Measurements from ENCODE around the gene KLK7. TPM values are rescaled to one million over a fixed set of nuclear protein-coding genes. Genes with fewer than 3 reads are reported as not detected.
"Not testable (repeated sequence)": the region's sequence is repeated elsewhere in the genome, so short reads cannot be mapped to it uniquely, and the experiment has no call there.

KLK7 gene
- total RNA-seq, 2 donors from 2014 or later, result not detected

DNA sequence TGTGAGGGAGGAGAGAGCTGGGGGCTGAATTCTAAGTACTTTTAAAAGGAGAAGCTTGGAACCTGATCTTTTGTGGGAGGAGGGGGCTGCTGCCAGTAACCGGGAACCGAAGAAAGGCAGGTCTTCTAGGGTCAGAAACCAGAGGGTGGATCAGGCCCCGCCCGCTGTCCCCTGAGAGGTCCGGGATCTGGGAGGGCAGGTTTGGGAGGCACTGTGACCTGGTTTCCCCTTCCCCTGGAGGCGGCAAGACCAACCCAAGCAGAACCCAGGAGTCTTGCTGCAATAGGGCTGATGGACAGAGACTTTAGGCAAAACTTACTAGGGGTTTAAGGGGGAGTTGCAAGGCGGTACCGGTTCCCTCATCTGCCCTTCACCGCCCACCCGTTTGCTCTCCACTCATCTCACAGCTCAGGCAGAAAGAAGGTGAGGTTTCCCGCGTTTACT lies 18.4 kb upstream of the KLK7 start:
- Mint-ChIP-seq H3K27ac (no peak overlapping the region), H3K36me3 (ENCODE audit: low read depth) (no peaks in the 10 kb centered on the region), H3K4me3 (no peak overlapping the region), H3K4me1 (no peaks in the 10 kb centered on the region), H3K9me3 (no peaks in the 10 kb centered on the region), H3K27me3 (peaks cover 46% of the 10 kb centered on the region)
- no peak for ATAC-seq (replicated peaks)

DNA sequence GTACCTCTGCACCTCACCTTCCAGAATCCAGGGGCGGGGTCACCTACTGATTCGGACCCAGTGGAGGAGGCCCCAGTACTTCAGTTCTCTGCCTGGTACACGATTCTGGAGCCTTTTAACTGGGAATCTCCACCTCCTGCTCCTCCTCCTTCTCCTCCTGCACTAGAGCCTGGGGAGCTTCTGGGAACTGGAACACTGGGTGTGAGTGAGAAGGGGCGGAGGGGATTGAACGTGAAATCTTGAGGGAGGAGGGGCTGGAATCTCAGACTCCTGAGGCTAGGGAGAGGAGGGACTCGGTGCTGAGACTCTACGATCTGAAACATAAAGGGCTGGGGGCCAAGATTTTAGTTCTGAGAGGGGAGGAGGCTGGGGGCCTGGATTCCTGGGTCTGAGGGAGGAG lies 17.8 kb upstream of the KLK7 start, which contains the start of gene KLK8:
Gene KLK8, minus strand, starts transcription at position 90 of the 400 bp plus-strand sequence. CDS start 437 bp downstream, outside the sequence.
- peaks cover 49% of the 10 kb centered on the region for H3K27me3 Mint-ChIP-seq
- H3K4me3 Mint-ChIP-seq, result no peak within 1 kb of the TSS
- no peaks in the 10 kb centered on the region for H3K9me3 Mint-ChIP-seq
- no peak for ATAC-seq (replicated peaks)
- H3K4me1 Mint-ChIP-seq, result no peaks in the 10 kb centered on the region
- no peaks in the 10 kb centered on the region for H3K36me3 Mint-ChIP-seq (ENCODE audit: low read depth)
- no peak within 1 kb of the TSS for H3K27ac Mint-ChIP-seq

DNA sequence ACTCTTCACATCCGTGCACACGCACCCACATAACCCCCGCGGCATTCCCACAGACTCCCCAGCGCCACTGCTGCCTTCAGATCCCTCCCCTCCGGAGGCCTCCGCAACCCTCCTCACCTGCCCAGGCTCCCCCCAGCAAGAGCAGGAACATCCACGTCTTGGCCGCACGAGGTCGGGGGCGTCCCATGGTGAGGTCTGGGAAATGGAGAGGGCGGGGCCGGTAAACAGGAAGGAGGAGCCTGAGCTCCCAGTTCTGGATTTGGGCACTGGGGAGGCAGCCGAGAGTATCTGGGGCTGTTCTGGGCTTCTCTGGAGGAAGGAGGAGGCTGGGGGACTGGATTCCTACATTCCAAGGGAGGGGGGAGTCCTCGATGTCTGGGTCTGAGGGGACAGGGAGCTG lies 17.3 kb upstream of the KLK7 start:
- Mint-ChIP-seq H3K4me3 (no peak overlapping the region), H3K27ac (no peak overlapping the region), H3K4me1 (no peaks in the 10 kb centered on the region), H3K9me3 (no peaks in the 10 kb centered on the region), H3K27me3 (peaks cover 45% of the 10 kb centered on the region), H3K36me3 (ENCODE audit: low read depth) (no peaks in the 10 kb centered on the region)
- ATAC-seq (replicated peaks), result no peak

DNA sequence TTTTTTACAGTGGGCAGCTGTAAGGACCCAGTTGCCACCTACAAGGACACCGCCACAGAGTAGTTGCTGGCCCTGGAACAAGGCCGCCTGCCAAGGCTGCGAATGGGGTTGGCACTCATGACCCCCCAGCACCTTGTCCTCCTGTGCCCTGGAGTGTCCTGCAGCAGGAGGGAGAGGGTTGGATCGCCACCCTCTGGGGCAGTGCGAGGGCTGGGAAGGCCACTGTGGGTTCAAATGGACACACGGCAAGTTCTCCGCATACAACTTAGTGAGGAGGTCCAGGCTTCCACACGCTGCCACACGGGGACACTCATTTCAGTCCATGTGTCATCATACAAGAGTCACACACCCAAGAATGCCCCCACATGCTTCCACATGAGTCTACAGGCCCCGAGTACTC lies 16.7 kb upstream of the KLK7 start:
- Mint-ChIP-seq H3K27me3 (peaks cover 44% of the 10 kb centered on the region), H3K4me1 (no peaks in the 10 kb centered on the region), H3K36me3 (ENCODE audit: low read depth) (no peaks in the 10 kb centered on the region), H3K9me3 (no peaks in the 10 kb centered on the region), H3K4me3 (no peak overlapping the region), H3K27ac (no peak overlapping the region)
- no peak for ATAC-seq (replicated peaks)

DNA sequence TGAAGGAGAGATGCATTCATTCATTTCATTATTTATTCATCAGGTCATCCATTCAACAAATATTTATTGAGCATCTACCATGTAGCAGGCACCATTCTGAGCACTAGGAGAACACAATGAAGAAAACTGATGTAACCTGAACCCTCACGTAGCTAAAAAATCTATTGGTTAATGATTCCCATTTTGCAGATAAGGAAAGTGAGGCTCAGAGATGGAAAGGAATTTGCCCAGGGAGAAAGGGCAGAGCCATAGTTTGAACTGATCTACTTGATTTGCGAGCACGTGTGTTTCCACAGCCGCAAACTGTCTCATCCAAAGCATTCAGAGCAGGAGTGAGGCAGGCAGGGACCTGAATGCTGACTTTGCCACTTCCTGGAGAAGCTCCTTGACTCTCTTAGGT lies 15.0 kb upstream of the KLK7 start:
- no peaks in the 10 kb centered on the region for H3K9me3 Mint-ChIP-seq

DNA sequence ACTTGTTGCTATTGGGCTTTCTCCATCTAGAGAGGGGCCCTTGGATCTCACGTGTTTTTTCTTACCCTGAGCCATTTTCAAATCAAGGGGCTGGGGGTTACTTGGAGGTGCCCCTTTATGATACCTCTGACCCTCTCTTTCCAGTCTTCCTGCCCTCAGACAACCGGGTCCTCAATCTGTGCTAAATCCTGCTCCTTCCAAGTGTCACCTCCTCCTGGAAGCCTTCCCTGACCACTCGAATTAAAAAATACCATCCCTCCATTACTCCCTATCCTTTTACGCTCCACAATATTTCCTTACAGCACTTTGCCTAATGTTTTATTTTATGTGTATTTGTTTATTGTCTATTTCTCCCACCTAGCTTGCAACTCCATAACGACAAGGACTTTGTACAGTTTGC lies 14.3 kb upstream of the KLK7 start:
- Mint-ChIP-seq H3K4me1 (no peaks in the 10 kb centered on the region), H3K36me3 (ENCODE audit: low read depth) (no peaks in the 10 kb centered on the region), H3K9me3 (no peaks in the 10 kb centered on the region), H3K4me3 (no peak overlapping the region), H3K27ac (no peak overlapping the region), H3K27me3 (peaks cover 35% of the 10 kb centered on the region)
- no peak for ATAC-seq (replicated peaks)

More for the DNA sequence above, 15.0 kb upstream of the KLK7 start:
- no peak for ATAC-seq (replicated peaks)
- H3K27me3 Mint-ChIP-seq, result peaks cover 36% of the 10 kb centered on the region
- no peaks in the 10 kb centered on the region for H3K36me3 Mint-ChIP-seq (ENCODE audit: low read depth)
- H3K4me3 Mint-ChIP-seq, result no peak overlapping the region
- H3K4me1 Mint-ChIP-seq, result no peaks in the 10 kb centered on the region
- no peak overlapping the region for H3K27ac Mint-ChIP-seq

DNA sequence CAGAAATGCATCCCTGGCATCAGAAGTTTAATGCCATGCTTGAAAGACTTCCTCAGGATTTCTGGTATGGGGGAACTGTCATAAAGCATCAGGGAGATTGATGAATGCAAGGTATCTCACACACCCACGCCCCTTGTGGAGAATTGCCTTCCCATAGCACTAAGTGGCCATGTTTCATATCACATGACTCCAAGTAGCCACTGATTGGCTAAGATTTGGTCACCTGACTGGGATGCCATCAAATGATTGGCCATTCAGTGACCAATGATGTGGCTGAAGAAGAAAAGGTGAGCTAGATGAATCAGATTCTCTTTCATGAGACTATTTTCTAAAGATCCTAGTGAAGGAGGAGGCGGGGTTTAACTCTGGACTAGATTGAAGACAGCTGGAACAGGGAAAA lies 10.4 kb upstream of the KLK7 start:
- Mint-ChIP-seq H3K27ac (no peak overlapping the region), H3K4me1 (no peaks in the 10 kb centered on the region), H3K27me3 (peaks cover 32% of the 10 kb centered on the region), H3K4me3 (no peak overlapping the region), H3K36me3 (ENCODE audit: low read depth) (no peaks in the 10 kb centered on the region), H3K9me3 (no peaks in the 10 kb centered on the region)
- no peak for ATAC-seq (replicated peaks)

DNA sequence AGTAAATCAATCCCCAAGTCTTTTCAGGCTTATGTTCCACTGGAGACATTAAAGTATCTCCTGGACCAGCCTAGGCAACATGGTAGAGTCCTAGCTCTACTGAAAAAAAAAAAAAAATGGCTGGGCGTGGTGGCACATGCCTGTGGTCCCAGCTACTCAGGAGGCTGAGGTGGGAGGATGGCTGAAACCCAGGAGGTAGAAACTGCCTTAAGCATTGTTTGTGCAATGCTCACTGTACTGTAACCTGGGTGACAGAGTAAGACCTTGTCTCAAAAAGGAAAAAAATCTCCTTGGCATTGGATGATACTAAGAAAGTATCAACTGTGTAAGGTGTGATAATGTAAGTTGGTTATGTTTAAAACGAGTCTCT lies 8.9 kb upstream of the KLK7 start:
- Mint-ChIP-seq H3K4me1 (no peaks in the 10 kb centered on the region), H3K4me3 (no peak overlapping the region), H3K27ac (no peak overlapping the region)

DNA sequence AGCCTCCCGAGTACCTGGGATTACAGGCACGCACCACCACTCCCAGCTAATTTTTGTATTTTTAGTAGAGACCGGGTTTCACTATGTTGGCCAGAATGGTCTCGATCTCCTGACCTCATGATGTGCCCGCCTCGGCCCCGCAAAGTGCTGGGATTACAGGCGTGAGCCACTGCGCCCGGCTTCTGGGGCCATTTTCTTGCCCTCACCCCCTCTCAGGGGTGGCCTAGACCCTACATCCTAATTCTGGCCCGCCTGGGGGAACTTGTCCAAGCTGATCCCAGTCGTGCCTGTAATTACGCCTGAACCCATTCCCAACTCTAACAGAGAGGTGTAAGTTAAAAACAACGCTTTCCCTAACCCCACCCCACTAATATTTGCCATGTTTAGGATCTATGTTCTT lies 699 bp upstream of the KLK7 start:
- peaks cover 32% of the 10 kb centered on the region for H3K27me3 Mint-ChIP-seq
- not testable (repeated sequence) for H3K27ac Mint-ChIP-seq; ATAC-seq (replicated peaks); H3K4me3 Mint-ChIP-seq; H3K36me3 Mint-ChIP-seq (ENCODE audit: low read depth); H3K9me3 Mint-ChIP-seq; H3K4me1 Mint-ChIP-seq

More for the DNA sequence above, 8.9 kb upstream of the KLK7 start:
- Mint-ChIP-seq H3K36me3 (ENCODE audit: low read depth) (no peaks in the 10 kb centered on the region), H3K27me3 (peaks cover 26% of the 10 kb centered on the region), H3K9me3 (no peaks in the 10 kb centered on the region)
- ATAC-seq (replicated peaks), result no peak

DNA sequence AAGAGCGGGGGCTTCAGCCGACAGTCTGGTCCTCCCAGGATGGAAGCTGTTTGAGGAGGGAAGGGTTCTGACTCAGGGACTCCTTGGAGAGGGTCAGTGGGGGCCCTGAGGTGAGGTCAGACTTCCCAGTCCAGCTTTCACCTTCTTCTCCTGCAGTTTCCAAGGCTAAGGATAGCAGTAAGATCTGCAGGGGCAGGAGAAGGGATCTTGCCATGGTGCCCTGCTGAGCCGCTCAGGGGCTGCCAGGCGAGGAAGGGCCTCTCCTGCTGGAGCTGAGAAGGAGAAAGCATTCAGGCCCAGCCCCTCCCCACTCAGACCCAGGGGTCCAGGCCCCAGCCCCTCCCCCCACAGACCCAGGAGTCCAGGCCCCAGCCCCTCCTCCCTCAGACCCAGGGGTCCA lies 1.5 kb downstream of the KLK7 start:
- Mint-ChIP-seq H3K27me3 (peaks cover 38% of the 10 kb centered on the region), H3K4me1 (no peaks in the 10 kb centered on the region), H3K4me3 (no peak overlapping the region), H3K36me3 (ENCODE audit: low read depth) (no peaks in the 10 kb centered on the region), H3K27ac (no peak overlapping the region), H3K9me3 (no peaks in the 10 kb centered on the region)
- no peak for ATAC-seq (replicated peaks)

DNA sequence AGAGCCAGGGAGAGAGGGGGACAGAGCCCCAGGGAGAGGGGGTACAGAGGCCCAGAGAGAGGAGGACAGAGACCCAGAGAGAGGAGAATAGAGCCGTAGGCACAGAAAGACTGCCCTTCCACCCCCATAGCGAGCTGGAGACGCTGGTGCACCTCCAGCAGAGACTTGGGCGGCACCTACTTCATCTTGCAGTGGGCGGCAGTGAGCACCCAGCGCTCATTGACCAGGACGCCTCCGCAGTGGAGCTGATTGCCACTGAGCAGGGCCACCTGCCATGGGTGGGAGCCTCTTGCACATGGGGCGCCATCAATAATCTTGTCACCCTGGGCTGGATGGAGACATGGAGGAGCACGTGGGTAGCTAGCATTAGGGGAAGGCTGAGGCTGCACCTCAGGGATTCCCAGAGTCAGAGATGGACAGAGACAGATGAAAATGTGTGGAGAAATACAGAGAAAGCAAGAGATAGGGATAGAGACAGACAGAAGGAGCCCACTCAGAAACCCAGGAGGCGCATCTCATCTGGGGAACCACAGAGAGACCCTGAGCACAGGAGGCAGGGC lies 2.0 kb downstream of the KLK7 start:
- H3K4me3 Mint-ChIP-seq, result no peak overlapping the region
- no peak for ATAC-seq (replicated peaks)
- H3K36me3 Mint-ChIP-seq (ENCODE audit: low read depth), result no peaks in the 10 kb centered on the region
- H3K27me3 Mint-ChIP-seq, result peaks cover 41% of the 10 kb centered on the region
- H3K27ac Mint-ChIP-seq, result no peak overlapping the region
- no peaks in the 10 kb centered on the region for H3K4me1 Mint-ChIP-seq
- H3K9me3 Mint-ChIP-seq, result no peaks in the 10 kb centered on the region

DNA sequence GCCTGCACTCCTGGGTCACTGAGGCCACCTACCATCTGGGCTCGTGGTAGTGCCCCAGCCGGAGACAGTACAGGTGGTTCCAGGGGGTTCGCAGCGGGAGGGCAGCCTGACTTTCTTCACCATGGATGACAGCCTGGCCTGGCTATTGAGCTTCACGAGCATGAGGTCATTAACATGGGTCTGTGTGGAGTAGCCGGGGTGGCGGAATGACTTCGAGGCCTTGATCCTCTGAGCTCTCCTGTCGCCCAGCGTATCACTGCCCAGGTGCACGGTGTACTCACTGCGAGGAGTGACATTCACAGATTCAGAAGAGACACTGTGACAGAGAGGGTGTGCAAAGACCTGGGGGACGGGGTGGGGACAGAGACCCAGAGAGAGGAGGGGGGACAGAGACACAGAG lies 3.5 kb downstream of the KLK7 start:
- no peaks in the 10 kb centered on the region for H3K4me1 Mint-ChIP-seq

DNA sequence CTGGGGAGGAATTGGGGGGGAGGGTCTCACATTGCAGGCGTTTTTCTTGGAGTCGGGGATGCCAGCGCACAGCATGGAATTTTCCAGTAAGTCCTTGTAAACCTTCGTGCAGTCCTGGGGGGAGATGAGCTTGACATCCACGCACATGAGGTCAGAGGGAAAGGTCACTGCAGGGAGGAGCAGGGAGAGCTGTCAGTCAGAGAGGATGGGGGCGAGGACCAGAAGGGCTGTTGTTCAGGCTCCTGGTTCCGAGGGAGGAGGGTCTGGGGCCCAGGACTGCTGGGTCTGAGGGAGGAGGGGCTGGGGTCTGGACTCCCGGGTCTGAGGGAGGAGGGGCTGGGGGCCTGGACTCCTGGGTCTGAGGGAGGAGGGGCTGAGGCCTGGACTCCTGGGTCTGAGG lies 4.0 kb downstream of the KLK7 start:
- peaks cover 49% of the 10 kb centered on the region for H3K27me3 Mint-ChIP-seq
- H3K4me1 Mint-ChIP-seq, result no peaks in the 10 kb centered on the region
- H3K4me3 Mint-ChIP-seq, result no peak overlapping the region
- H3K9me3 Mint-ChIP-seq, result no peaks in the 10 kb centered on the region
- no peak for ATAC-seq (replicated peaks)
- no peak overlapping the region for H3K27ac Mint-ChIP-seq
- no peaks in the 10 kb centered on the region for H3K36me3 Mint-ChIP-seq (ENCODE audit: low read depth)

More for the DNA sequence above, 3.5 kb downstream of the KLK7 start:
- Mint-ChIP-seq H3K9me3 (no peaks in the 10 kb centered on the region), H3K36me3 (ENCODE audit: low read depth) (no peaks in the 10 kb centered on the region), H3K4me3 (no peak overlapping the region), H3K27me3 (peaks cover 49% of the 10 kb centered on the region), H3K27ac (no peak overlapping the region)
- no peak for ATAC-seq (replicated peaks)

DNA sequence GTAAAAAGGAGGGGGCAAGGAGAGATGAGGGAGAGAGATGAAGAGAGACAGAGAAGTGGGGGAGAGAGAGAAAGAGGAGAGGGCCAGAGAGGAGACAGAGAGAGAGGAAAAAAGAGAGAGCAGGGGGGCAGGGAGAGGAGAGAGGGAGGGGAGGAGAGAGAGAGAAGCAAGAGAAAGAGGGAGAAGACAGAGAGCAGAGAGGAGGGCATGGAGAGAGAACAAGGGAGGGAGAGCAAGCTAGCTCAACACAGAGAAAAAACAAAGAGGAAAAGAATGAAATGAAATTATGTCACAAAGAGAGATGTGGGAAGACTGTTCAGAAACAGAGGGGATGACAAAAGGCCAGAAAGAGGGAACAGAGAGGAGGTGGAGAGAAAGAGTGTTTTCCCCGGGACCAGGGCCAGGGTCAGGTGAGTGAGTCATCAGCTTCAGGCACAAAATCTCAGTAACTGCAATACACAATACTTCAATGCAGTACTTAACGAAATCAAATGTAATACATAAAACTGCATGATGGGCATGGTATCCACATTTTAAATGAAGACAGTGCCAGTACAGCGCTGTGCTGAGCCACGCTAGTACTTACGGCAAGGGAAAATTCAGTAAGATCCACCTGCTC lies 4.8 kb downstream of the KLK7 start:
- no peak overlapping the region for H3K4me3 Mint-ChIP-seq

DNA sequence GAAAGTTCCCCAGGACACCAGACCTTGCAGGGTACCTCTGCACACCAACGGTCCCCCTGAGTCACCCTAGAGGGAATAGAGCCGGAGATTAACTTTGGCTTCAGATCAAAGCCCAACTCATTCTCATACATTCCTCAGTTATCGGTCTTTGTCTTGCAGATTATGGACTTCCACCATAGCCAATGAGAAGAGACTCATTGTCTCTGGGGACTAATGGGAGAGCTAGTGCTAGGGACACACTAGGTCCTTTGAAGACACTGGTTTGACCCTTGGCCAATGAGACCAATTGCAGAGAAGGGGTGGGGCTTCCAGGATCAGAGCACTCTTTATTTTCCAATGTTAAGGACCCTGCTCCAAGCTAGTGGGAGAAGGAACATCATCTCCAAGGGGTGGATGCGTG lies 6.1 kb downstream of the KLK7 start:
- Mint-ChIP-seq H3K4me3 (no peak overlapping the region), H3K4me1 (no peaks in the 10 kb centered on the region), H3K36me3 (ENCODE audit: low read depth) (no peaks in the 10 kb centered on the region), H3K27me3 (peaks cover 53% of the 10 kb centered on the region), H3K27ac (no peak overlapping the region), H3K9me3 (no peaks in the 10 kb centered on the region)
- no peak for ATAC-seq (replicated peaks)

More for the DNA sequence above, 4.8 kb downstream of the KLK7 start:
- Mint-ChIP-seq H3K27me3 (peaks cover 50% of the 10 kb centered on the region), H3K27ac (no peak overlapping the region), H3K36me3 (ENCODE audit: low read depth) (no peaks in the 10 kb centered on the region), H3K9me3 (no peaks in the 10 kb centered on the region), H3K4me1 (no peaks in the 10 kb centered on the region)
- ATAC-seq (replicated peaks), result no peak
